Right atrium auricular region (tissue), 2 donors: ENCODE data around the gene TOR2A. TPM values are rescaled to one million over a fixed set of nuclear protein-coding genes. Genes with fewer than 3 reads are reported as not detected.
A peak's percentile ranks its signal among the peaks of the same experiment; 100 is the strongest.

ENCODE experiments used
- DNase-seq: peaks from one replicate; pipeline ENCODE4 v3.0.0-alpha.2; 2019; ENCODE audit warnings: low spot score
- H3K27ac ChIP-seq, 2 donors: fragments of 200-600 bp; sonication (generic); 1 replicate in 1 of 2; 2 replicates in 1 of 2; pipeline ENCODE4 v1.5.1; 2016 to 2019
- H3K27me3 ChIP-seq, 2 donors: fragments of 200-600 bp; sonication (generic); one replicate each; pipeline versions ENCODE4 v1.5.1 to v1.6.0; 2017 to 2019
- H3K36me3 ChIP-seq: fragments of 200-600 bp; sonication (generic); one replicate; pipeline ENCODE4 v1.5.1; 2016
- H3K4me1 ChIP-seq, 2 donors: fragments of 200-600 bp; sonication (generic); one replicate each; pipeline versions ENCODE4 v1.5.1 to v1.6.0; 2017 to 2019
- H3K4me3 ChIP-seq, 2 donors: fragments of 200-600 bp; sonication (generic); 1 replicate in 1 of 2; 2 replicates in 1 of 2; pipeline ENCODE4 v1.5.1; 2017 to 2019; ENCODE audit warnings: mild to moderate bottlenecking in 1 of 2, moderate library complexity in 1 of 2
- H3K9me3 ChIP-seq, 2 donors: fragments of 200-600 bp; sonication (generic); one replicate each; pipeline ENCODE4 v1.5.1; 2019
- total RNA-seq, 2 donors: library from RNA; depleted of rRNA; stranded (reverse); fragments of >200 nt; gene quantifications; one replicate each; pipeline ENCODE4 v1.1.0, GENCODE V29; 2016
- TF ChIP-seq, protein P1 (sequence below), 2 donors: fragments of 200-600 bp; sonication (generic); IDR thresholded peaks; one replicate each; pipeline ENCODE4 v1.5.1; 2019; ENCODE audit warnings: antibody characterized with exemption in 2 of 2

TOR2A gene
- total RNA-seq, 2 donors from 2014 or later, result 3.9 to 7.0 TPM

GRCh38 chr9:127714020-127714750 lies 20.9 kb downstream of the TOR2A start:
- Histone ChIP-seq H3K4me3 (peak overlapping the region; percentile 56 to 68), H3K27me3 (no peaks in the 10 kb centered on the region), H3K4me1 (peaks cover 0 to 19% of the 10 kb centered on the region in 2 donors), H3K9me3 (no peaks in the 10 kb centered on the region), H3K36me3 (no peaks in the 10 kb centered on the region), H3K27ac (no peak overlapping the region)
- TF ChIP-seq, protein P1, sequence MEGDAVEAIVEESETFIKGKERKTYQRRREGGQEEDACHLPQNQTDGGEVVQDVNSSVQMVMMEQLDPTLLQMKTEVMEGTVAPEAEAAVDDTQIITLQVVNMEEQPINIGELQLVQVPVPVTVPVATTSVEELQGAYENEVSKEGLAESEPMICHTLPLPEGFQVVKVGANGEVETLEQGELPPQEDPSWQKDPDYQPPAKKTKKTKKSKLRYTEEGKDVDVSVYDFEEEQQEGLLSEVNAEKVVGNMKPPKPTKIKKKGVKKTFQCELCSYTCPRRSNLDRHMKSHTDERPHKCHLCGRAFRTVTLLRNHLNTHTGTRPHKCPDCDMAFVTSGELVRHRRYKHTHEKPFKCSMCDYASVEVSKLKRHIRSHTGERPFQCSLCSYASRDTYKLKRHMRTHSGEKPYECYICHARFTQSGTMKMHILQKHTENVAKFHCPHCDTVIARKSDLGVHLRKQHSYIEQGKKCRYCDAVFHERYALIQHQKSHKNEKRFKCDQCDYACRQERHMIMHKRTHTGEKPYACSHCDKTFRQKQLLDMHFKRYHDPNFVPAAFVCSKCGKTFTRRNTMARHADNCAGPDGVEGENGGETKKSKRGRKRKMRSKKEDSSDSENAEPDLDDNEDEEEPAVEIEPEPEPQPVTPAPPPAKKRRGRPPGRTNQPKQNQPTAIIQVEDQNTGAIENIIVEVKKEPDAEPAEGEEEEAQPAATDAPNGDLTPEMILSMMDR (IDR thresholded peaks at IDR 0.05), result no peak
- DNase-seq, result no peak

DNA sequence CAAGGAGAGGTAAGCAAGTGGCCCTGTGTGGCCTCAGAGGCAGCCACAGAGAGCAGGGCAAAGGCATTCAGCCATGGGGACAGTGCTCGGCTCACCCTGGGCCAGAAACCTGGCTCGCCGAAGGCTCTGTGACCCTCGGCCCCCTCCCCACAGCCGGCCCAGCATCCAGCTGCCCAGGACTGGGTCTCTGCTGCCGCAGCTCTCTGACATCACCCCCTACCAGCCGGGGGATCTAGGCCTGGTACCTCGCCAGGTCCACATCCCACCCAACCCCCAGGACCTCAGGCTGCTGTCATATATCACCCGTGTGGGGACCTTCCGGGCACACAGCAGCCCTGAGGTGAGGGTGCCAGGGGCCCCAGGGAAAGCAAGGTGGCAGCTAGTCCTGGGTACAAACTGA lies 22.2 kb downstream of the TOR2A start:
- no peaks in the 10 kb centered on the region for H3K27me3 ChIP-seq
- H3K36me3 ChIP-seq, result no peaks in the 10 kb centered on the region
- H3K4me3 ChIP-seq, result no peak overlapping the region
- no peak for DNase-seq
- H3K27ac ChIP-seq, result no peak overlapping the region
- TF ChIP-seq, protein P1 (IDR thresholded peaks at IDR 0.05), result no peak
- peaks cover 0 to 19% of the 10 kb centered on the region in 2 donors for H3K4me1 ChIP-seq
- H3K9me3 ChIP-seq, result no peaks in the 10 kb centered on the region

DNA sequence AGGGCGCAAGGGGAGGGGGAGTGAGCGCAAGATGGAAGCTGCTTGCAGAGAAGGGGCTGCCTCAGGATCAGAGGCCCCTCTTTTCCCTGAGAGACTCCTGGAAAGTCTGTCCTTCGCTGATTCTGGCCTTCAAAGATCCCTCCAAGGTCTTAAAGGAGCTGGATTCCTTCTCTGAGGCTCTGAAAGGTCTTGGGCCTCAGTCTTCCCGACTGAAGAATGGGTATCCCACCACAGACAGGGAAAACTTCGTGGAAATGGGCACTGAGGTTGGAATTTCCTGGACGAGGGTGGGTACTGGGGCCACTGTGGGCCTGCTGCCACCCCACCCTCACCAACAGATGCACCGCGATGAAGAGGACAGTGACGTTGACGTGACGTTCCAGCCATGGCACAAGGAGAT lies 22.7 kb downstream of the TOR2A start:
- TF ChIP-seq, protein P1 (IDR thresholded peaks at IDR 0.05), result no peak
- no peak for DNase-seq
- no peak overlapping the region for H3K4me3 ChIP-seq
- H3K4me1 ChIP-seq, result peaks cover 0 to 19% of the 10 kb centered on the region in 2 donors
- no peaks in the 10 kb centered on the region for H3K27me3 ChIP-seq
- no peaks in the 10 kb centered on the region for H3K36me3 ChIP-seq
- no peak overlapping the region for H3K27ac ChIP-seq
- H3K9me3 ChIP-seq, result no peaks in the 10 kb centered on the region

GRCh38 chr9:127711831-127712274 lies 23.2 kb downstream of the TOR2A start:
- H3K27me3 ChIP-seq, result no peaks in the 10 kb centered on the region
- H3K4me3 ChIP-seq, result no peak overlapping the region
- no peak for DNase-seq
- H3K36me3 ChIP-seq, result no peaks in the 10 kb centered on the region
- no peaks in the 10 kb centered on the region for H3K9me3 ChIP-seq
- TF ChIP-seq, protein P1 (IDR thresholded peaks at IDR 0.05), result no peak
- H3K27ac ChIP-seq, result no peak overlapping the region
- H3K4me1 ChIP-seq, result peaks cover 0 to 19% of the 10 kb centered on the region in 2 donors

- no peaks in the 10 kb centered on the region for H3K9me3 ChIP-seq
- TF ChIP-seq, protein P1 (IDR thresholded peaks at IDR 0.05), result no peak
- DNase-seq, result no peak
- no peaks in the 10 kb centered on the region for H3K36me3 ChIP-seq
- H3K27ac ChIP-seq, result no peak overlapping the region
- no peaks in the 10 kb centered on the region for H3K27me3 ChIP-seq
- peaks cover 0 to 17% of the 10 kb centered on the region in 2 donors for H3K4me1 ChIP-seq
- H3K4me3 ChIP-seq, result no peak overlapping the region
Observed at GRCh38 chr9:127711226-127711701, 23.8 kb downstream of the TOR2A start.
